ENCODE results near the gene PTPRB.

DNA sequence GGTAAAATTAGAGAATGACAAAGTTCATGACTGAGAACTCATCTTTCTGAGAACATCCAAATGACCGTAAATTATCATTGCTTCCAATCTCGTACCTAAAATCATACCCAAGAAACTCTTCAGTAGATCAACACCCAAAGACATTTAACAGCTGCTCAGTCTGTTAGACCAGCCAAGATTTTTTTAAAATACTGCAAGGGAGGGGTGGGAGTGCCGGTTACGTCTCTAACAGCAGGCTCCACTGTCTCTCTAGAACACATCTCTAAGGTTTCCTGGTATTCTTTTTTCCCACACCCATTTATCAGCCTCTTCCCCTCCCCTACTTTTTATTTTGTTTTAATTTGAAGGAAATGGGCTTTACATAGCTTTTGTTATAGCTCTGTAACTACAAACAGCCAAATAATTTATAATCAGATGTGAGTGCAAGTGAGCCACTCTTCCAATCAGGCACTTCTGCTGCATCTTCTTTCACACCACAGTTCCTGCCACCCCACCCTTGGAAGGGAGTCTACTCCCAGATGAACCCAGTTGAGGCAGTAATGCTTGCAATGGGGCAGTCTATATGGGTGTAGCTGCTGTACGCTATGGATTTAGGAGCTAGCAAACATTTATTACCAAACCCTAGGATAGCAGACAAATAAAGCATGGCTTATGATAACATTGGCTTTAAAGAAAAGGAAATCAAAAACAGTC lies 21.9 kb downstream of the PTPRB start:
- TF ChIP-seq CTCF (IDR thresholded peaks at IDR 0.05) (no peak), POLR2AphosphoS5 (IDR thresholded peaks at IDR 0.05; ENCODE audit: low read depth, low read length) (no peak), SIN3A (IDR thresholded peaks at IDR 0.05; ENCODE audit: borderline replicate concordance, insufficient read depth, low read depth, low read length) (no peak), TCF7L2 (IDR thresholded peaks at IDR 0.05; ENCODE audit: low read depth, low read length) (no peak)
- TF ChIP-seq, protein P1, sequence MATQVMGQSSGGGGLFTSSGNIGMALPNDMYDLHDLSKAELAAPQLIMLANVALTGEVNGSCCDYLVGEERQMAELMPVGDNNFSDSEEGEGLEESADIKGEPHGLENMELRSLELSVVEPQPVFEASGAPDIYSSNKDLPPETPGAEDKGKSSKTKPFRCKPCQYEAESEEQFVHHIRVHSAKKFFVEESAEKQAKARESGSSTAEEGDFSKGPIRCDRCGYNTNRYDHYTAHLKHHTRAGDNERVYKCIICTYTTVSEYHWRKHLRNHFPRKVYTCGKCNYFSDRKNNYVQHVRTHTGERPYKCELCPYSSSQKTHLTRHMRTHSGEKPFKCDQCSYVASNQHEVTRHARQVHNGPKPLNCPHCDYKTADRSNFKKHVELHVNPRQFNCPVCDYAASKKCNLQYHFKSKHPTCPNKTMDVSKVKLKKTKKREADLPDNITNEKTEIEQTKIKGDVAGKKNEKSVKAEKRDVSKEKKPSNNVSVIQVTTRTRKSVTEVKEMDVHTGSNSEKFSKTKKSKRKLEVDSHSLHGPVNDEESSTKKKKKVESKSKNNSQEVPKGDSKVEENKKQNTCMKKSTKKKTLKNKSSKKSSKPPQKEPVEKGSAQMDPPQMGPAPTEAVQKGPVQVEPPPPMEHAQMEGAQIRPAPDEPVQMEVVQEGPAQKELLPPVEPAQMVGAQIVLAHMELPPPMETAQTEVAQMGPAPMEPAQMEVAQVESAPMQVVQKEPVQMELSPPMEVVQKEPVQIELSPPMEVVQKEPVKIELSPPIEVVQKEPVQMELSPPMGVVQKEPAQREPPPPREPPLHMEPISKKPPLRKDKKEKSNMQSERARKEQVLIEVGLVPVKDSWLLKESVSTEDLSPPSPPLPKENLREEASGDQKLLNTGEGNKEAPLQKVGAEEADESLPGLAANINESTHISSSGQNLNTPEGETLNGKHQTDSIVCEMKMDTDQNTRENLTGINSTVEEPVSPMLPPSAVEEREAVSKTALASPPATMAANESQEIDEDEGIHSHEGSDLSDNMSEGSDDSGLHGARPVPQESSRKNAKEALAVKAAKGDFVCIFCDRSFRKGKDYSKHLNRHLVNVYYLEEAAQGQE (IDR thresholded peaks at IDR 0.05; ENCODE audit: insufficient read depth in 1 of 2, low read depth in 2 of 2, low read length in 1 of 2): no peak

Measured in Panc1 (cell line).